ENCODE results near the gene SPINDOC. TPM values are rescaled to one million over a fixed set of nuclear protein-coding genes. Genes with fewer than 3 reads are reported as not detected.
A peak's percentile ranks its signal among the peaks of the same experiment; 100 is the strongest.

The SPINDOC gene
- total and polyA plus RNA-seq, 9 of the 15 experiments (the other 6 are each of a cell fraction or from before 2014, with no cell fraction given): 0.70 to 36.3 (median 19.6) TPM

- H3K4me1 ChIP-seq (replicated peaks in 1 of 2; ENCODE audit: control insufficient read depth in 2 of 2, insufficient read depth in 2 of 2, low read length in 2 of 2): peaks cover 22 to 29% of the 10 kb centered on the region in 2 experiments
- H3K79me2 ChIP-seq (ENCODE audit: control insufficient read depth, insufficient read depth, low read length): peaks cover 40% of the 10 kb centered on the region
- ChIA-PET POLR2A (interaction anchor here (0.5 to 0.9 kb wide), 2 partner anchors 161 to 1315 kb away, joined by 3 to 6 read pairs; no protein-coding TSS in a partner anchor), CTCF (ENCODE audit: low intra/inter-chr PET ratio) (no interaction called here)
- intact Hi-C loops (cut with micrococcal nuclease): loop anchor here (5.0 kb wide), 1 partner anchor 47 kb away; the partner anchor contains the start of gene ZFTA
- peak; percentile 57 for FAIRE-seq
- peaks cover 2% of the 10 kb centered on the region for H3K9me1 ChIP-seq (ENCODE audit: control insufficient read depth, insufficient read depth, low read length)
- peak; percentile 11 for ATAC-seq
- peak in 1 of 4 experiments; percentile 32 for DNase-seq (ENCODE audit: extremely low read depth in 1 of 4, low spot score in 3 of 4)
- in situ Hi-C loops (cut with MboI): no loop called here
- peak overlapping the region; percentile 82 for H3K4me3 ChIP-seq
- peaks cover 13% of the 10 kb centered on the region; the same call in 1 of the 2 replicates for H4K20me1 ChIP-seq (replicated peaks; ENCODE audit: control insufficient read depth, insufficient read depth, low read length)
- H3K27me3 ChIP-seq (ENCODE audit: control insufficient read depth in 2 of 2, insufficient read depth in 2 of 2, low read length in 2 of 2): no peaks in the 10 kb centered on the region
- 32% methylated on average over 7 of the region's 7 CpGs for WGBS (ENCODE audit: insufficient coverage, low coverage, missing lambda C conversion rate)
- BruUV-seq (replicated peaks): no TSS peak
- peak overlapping the region; percentile 89 to 99; a peak in 3 of 4 replicates for H3K9ac ChIP-seq (ENCODE audit: insufficient read depth in 1 of 2, low read depth in 2 of 2, low read length in 2 of 2)
- H3K4me2 ChIP-seq (ENCODE audit: insufficient read depth, low read length): peak overlapping the region; percentile 94
- no peaks in the 10 kb centered on the region for H3K9me3 ChIP-seq (replicated peaks; ENCODE audit: control insufficient read depth, insufficient read depth, low read depth, low read length)
- H2AFZ ChIP-seq (ENCODE audit: low read depth, low read length): 0 out of 2 replicates have a peak overlapping the region, but pooled peaks have one; percentile 93
- peaks cover 44% of the 10 kb centered on the region for H3K36me3 ChIP-seq (ENCODE audit: control insufficient read depth, insufficient read depth, low read length)
- peak overlapping the region; percentile 84; the same call in 1 of the 3 replicates for H3K27ac ChIP-seq (ENCODE audit: extremely low read depth, low read depth, low read length)
- TF ChIP-seq TGIF2 (CRISPR knock-in tag; IDR thresholded peaks at IDR 0.05) (no peak), ZNF449 (CRISPR knock-in tag; IDR thresholded peaks at IDR 0.05) (no peak), KDM1A (IDR thresholded peaks at IDR 0.05) (peak; percentile 70 to 73; a peak in 3 of 4 replicates), ZNF121 (CRISPR knock-in tag; conservative IDR thresholded peaks at IDR 0.05) (no peak), GTF2B (IDR thresholded peaks at IDR 0.05; ENCODE audit: extremely low read depth, insufficient read length) (no peak), RCOR1 (IDR thresholded peaks at IDR 0.05; ENCODE audit: borderline replicate concordance in 1 of 2, low read depth in 2 of 2, low read length in 2 of 2) (peak in 1 of 2 experiments; percentile 69; a peak in 1 of 4 replicates), FOSL1 (tag; conservative IDR thresholded peaks at IDR 0.05) (no peak), CREM (IDR thresholded peaks at IDR 0.05; ENCODE audit: low read depth) (no peak), ZNF280B (CRISPR knock-in tag; IDR thresholded peaks at IDR 0.05) (no peak), CBFA2T2 (conservative IDR thresholded peaks at IDR 0.05) (0 out of 2 replicates have a peak, but pooled peaks have one; percentile 2), ARNT (IDR thresholded peaks at IDR 0.05) (no peak), TCF15 (CRISPR knock-in tag; IDR thresholded peaks at IDR 0.05) (no peak), HDAC1 (IDR thresholded peaks at IDR 0.05) (peak in 1 of 2 experiments; percentile 50; a peak in 1 of 4 replicates), KHSRP (IDR thresholded peaks at IDR 0.05) (no peak)
Measured at GRCh38 chr11:63814383-63814736, 1.1 kb downstream of the SPINDOC start.

All from K562 (cell line).